GM12864 (cell line): ENCODE measurements around the gene ERC1.

Experiments used
- DNase-seq: peaks from one replicate; pipeline ENCODE4 v3.0.0-alpha.2; 2011; ENCODE audit warnings: low read depth
- H3K4me3 ChIP-seq: 2 replicates; pipeline ENCODE4 v1.5.1; 2011; ENCODE audit warnings: mild to moderate bottlenecking, low read depth, low read length, control low read depth
- TF ChIP-seq, protein P1 (sequence below): IDR thresholded peaks from 2 replicates; pipeline ENCODE4 v1.5.1; 2011; ENCODE audit warnings: low read depth, mild to moderate bottlenecking, moderate library complexity, low read length, control low read depth, inconsistent platforms; ENCODE audit errors: missing control alignments

ERC1 gene

DNA sequence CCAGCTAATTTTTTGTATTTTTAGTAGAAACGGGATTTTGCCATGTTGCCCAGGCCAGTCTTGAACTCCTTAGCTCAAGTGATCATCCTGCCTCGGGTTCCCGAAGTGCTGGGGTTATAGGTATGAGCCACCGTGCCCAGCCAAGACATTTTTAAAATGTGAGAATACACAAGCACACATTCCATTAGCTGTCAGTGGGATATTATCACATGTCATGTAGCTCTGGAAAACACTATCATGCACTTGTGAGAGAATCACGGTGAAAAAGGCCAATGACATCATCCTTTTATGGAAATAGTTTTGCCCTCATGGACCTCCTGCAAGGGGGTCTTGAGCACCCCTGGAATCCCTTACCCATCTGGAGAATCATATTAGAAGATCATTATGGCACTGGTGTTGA, 28.3 kb downstream of the ERC1 start:
- DNase-seq: no peak
- TF ChIP-seq, protein P1, sequence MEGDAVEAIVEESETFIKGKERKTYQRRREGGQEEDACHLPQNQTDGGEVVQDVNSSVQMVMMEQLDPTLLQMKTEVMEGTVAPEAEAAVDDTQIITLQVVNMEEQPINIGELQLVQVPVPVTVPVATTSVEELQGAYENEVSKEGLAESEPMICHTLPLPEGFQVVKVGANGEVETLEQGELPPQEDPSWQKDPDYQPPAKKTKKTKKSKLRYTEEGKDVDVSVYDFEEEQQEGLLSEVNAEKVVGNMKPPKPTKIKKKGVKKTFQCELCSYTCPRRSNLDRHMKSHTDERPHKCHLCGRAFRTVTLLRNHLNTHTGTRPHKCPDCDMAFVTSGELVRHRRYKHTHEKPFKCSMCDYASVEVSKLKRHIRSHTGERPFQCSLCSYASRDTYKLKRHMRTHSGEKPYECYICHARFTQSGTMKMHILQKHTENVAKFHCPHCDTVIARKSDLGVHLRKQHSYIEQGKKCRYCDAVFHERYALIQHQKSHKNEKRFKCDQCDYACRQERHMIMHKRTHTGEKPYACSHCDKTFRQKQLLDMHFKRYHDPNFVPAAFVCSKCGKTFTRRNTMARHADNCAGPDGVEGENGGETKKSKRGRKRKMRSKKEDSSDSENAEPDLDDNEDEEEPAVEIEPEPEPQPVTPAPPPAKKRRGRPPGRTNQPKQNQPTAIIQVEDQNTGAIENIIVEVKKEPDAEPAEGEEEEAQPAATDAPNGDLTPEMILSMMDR: no peak
- H3K4me3 ChIP-seq: no peak overlapping the region

DNA sequence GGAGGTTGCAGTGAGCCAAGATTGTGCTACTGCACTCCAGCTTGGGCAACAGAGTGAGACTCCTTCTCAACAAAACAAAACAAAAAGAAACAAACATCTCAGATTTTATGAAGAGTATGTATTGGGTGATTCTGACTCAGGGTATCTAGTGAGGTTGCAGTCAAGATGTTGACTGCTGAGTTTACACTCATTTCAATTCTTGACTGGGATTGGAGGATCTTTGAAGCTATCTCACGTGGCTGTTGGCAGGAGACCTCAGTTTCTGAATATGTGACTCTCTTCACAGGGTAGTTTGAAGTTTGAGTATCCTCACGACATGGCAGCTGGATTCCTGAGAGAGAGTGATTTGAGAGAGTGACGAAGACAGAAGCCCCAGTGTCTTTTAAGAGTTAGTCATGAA, 29.4 kb downstream of the ERC1 start:
- H3K4me3 ChIP-seq: no peak overlapping the region
- TF ChIP-seq, protein P1: no peak
- no peak for DNase-seq

DNA sequence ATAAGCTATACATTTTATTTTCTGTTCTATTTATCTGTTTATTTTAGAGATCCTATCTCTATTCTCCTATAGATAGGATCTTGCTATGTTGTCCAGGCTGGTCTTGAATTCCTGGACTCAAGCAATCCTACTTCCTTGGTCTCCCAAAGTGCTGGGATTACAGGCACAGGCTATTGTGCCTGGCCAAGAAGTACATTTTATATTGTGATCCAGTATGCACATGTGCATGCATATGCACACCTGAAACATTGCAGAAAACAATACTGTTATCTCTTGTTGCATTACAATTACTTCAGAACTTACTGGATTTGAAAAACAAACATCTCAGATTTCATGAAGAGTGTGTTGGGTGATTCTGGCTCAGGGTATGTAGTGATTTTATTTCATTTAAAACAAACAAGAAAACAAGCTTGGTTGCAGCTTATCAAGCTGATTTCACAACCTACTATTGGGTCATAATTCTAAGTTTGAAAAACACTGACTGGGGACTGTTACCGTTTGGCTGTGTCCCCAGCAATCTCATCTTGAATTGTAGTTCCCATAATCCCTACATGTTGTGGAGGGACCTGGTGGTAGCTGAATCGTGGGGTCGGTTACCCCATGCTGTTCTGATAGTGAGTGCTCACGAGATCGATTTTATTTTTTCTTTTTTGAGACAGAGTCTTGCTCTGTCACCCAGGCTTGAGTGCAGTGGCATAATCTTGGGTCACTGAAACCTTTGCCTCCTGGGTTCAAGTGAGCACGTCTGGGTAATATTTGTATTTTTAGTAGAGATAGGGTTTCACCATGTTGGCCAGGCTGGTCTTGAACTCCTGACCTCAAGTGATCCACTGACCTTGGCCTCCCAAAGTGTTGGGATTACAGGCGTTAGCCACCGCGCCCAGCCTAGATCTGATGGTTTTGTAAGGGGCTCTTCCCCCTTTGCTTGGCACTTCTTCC, 31.3 kb downstream of the ERC1 start:
- no peak overlapping the region for H3K4me3 ChIP-seq
- DNase-seq: no peak
- TF ChIP-seq, protein P1: no peak

DNA sequence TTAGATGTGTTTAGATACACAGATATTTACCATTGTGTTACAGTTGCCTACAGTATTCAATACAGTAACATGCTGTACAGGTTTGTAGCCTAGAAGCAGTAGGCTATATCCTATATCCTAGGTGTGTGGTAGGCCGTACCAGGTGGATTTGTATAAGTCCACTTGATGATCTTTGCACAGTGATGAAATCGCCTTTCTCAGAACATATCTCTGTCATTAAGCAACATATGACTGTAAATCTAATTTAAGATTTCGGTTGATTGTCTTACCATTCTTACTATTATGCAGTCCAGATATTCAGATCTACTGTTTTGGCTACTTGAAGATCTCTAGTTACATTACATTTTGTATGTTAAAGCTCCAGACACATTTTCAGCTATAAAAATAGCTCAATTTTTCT, 39.8 kb downstream of the ERC1 start:
- no peak overlapping the region for H3K4me3 ChIP-seq
- no peak for DNase-seq
- TF ChIP-seq, protein P1: no peak

DNA sequence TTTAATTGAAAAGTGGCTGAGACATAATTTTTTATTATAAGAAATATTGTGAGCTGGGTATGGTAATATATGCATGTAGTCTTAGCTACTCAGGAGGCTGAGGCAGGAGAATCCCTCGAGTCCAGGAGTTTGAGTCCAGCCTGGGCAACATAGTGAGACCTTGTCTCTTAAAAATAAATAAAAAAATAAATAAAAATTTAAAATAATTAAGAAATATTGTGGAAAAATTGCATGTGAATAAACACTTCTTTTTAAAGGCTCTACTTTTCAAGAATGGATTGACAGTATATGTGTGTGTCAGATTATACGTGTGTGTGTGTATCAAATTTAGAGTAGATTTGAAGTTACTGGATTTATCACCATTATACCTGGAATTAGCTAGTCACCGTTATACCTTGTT, 43.2 kb downstream of the ERC1 start:
- DNase-seq: no peak
- H3K4me3 ChIP-seq: no peak overlapping the region
- TF ChIP-seq, protein P1: no peak

DNA sequence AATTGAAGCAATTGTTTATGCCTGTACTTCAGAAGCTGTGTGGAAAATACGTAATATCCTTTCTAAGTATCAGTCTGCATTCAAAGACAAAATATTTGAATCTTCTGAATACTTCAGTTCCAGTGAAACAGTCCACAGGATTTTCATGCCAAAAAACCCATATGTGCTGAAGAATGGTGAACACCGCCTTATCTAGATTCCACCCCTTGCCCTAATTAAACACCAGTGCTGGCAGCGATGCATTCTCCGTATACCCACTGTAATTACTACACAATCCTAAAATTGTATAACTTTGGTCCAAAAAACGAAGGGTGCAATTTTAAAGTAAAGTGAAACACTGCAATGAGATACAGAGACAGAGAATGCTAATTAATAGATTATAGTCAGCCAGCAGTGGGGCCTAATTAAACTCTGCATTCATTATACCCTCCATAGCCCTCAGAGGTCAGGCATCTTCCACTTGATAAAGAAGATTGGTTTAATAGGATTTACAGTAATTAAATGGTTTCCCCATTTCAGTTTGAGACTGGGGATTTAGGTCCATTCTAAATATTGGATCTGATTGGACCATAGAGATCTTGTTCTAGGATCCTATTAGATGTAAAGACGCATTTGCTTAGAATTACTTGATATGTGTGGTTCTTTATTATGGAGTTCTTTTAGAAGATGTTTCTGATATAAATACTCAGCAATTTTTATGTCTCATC, 43.9 kb downstream of the ERC1 start:
- DNase-seq: no peak
- TF ChIP-seq, protein P1: no peak
- no peak overlapping the region for H3K4me3 ChIP-seq
